Breast epithelium (tissue), 4 donors: ENCODE data around the gene CDK4. TPM values are rescaled to one million over a fixed set of nuclear protein-coding genes. Genes with fewer than 3 reads are reported as not detected.
"Not testable (repeated sequence)": the region's sequence is repeated elsewhere in the genome, so short reads cannot be mapped to it uniquely, and the experiment has no call there.

Experiments used
- DNase-seq, 2 donors: peaks; one replicate each; pipeline ENCODE4 v3.0.0-alpha.2; 2019; ENCODE audit warnings: low spot score in 2 of 2
- H3K27ac ChIP-seq, 2 donors: fragments of 200-600 bp; sonication (generic) in 1 of 2; one replicate each; pipeline ENCODE4 v1.5.1; 2016 to 2019; ENCODE audit warnings: mild to moderate bottlenecking in 1 of 2
- H3K27me3 ChIP-seq, 2 donors: fragments of 200-600 bp; sonication (generic) in 1 of 2; one replicate each; pipeline versions ENCODE4 v1.5.1 to v1.6.0; 2017 to 2019; ENCODE audit warnings: control low read depth in 1 of 2, mild to moderate bottlenecking in 1 of 2
- H3K36me3 ChIP-seq: fragments of 200-600 bp; one replicate; pipeline ENCODE4 v1.5.1; 2019
- H3K4me1 ChIP-seq, 2 donors: fragments of 200-600 bp; sonication (generic); one replicate each; pipeline ENCODE4 v1.5.1; 2016 to 2019; ENCODE audit warnings: control low read depth in 1 of 2
- H3K4me3 ChIP-seq, 3 donors: fragments of 200-600 bp; sonication (generic); 1 replicate in 2 of 3; 2 replicates in 1 of 3; pipeline ENCODE4 v1.5.1; 2016 to 2019; ENCODE audit warnings: mild to moderate bottlenecking in 3 of 3, moderate library complexity in 2 of 3
- H3K9me3 ChIP-seq, 2 donors: fragments of 200-600 bp; sonication (generic) in 1 of 2; one replicate each; pipeline ENCODE4 v1.5.1; 2016 to 2019; ENCODE audit warnings: control low read depth in 1 of 2
- CTCF ChIP-seq, 3 donors: fragments of 450-650 bp; IDR thresholded peaks; one replicate each; pipeline ENCODE4 v1.5.1; 2016 to 2017; ENCODE audit warnings: antibody characterized with exemption in 3 of 3, mild to moderate bottlenecking in 3 of 3, moderate library complexity in 3 of 3
- POLR2A ChIP-seq: fragments of 450-650 bp; IDR thresholded peaks from one replicate; pipeline ENCODE4 v1.6.1; 2016; ENCODE audit warnings: antibody characterized with exemption, mild to moderate bottlenecking, moderate library complexity
- POLR2AphosphoS5 ChIP-seq, 3 donors: sonication (generic); formaldehyde crosslinking; IDR thresholded peaks; one replicate each; pipeline ENCODE4 v1.6.1; 2017; ENCODE audit warnings: antibody characterized with exemption in 3 of 3
- intact Hi-C: fragments of 100-400 bp; cut with DNase I; formaldehyde crosslinking; loops from one replicate; pipeline ENCODE4 v1.15.1; 2023; ENCODE audit warnings: low total_unique reads
- total RNA-seq, 3 donors: library from RNA; depleted of rRNA; stranded (reverse); fragments of >200 nt; gene quantifications; one replicate each; pipeline ENCODE4 v1.1.0, GENCODE V29; 2016

Gene CDK4
- total RNA-seq, 3 donors from 2014 or later, result 105 to 136 (median 109) TPM

GRCh38 chr12:57777367-57777766 is 25.3 kb upstream of the CDK4 start:
- TF ChIP-seq CTCF (IDR thresholded peaks at IDR 0.05) (no peak), POLR2AphosphoS5 (IDR thresholded peaks at IDR 0.05) (no peak)
- H3K4me1 ChIP-seq, result no peaks in the 10 kb centered on the region
- no peaks in the 10 kb centered on the region for H3K9me3 ChIP-seq
- no peaks in the 10 kb centered on the region for H3K27me3 ChIP-seq
- no peak overlapping the region for H3K4me3 ChIP-seq
- intact Hi-C loops, result no loop called here
- no peak for DNase-seq
- no peaks in the 10 kb centered on the region for H3K36me3 ChIP-seq
- H3K27ac ChIP-seq, result no peak overlapping the region

- no peaks in the 10 kb centered on the region for H3K27me3 ChIP-seq
- no peak overlapping the region for H3K27ac ChIP-seq
- H3K4me1 ChIP-seq, result peaks cover 0 to 3% of the 10 kb centered on the region in 2 donors
- intact Hi-C loops, result no loop called here
- no peaks in the 10 kb centered on the region for H3K36me3 ChIP-seq
- H3K9me3 ChIP-seq, result no peaks in the 10 kb centered on the region
- no peak for TF ChIP-seq POLR2AphosphoS5 (IDR thresholded peaks at IDR 0.05)
- TF ChIP-seq CTCF (IDR thresholded peaks at IDR 0.05), result no peak
- TF ChIP-seq POLR2A, result no peak
- H3K4me3 ChIP-seq, result no peak overlapping the region
- no peak for DNase-seq
Measured at GRCh38 chr12:57776247-57776587, 24.1 kb upstream of the CDK4 start.

GRCh38 chr12:57775563-57776246 is 23.6 kb upstream of the CDK4 start:
- TF ChIP-seq CTCF (IDR thresholded peaks at IDR 0.05) (no peak), POLR2A (no peak), POLR2AphosphoS5 (IDR thresholded peaks at IDR 0.05) (no peak)
- no peaks in the 10 kb centered on the region for H3K27me3 ChIP-seq
- no peak for DNase-seq
- H3K9me3 ChIP-seq, result no peaks in the 10 kb centered on the region
- H3K36me3 ChIP-seq, result no peaks in the 10 kb centered on the region
- peaks cover 0 to 4% of the 10 kb centered on the region in 2 donors for H3K4me1 ChIP-seq
- intact Hi-C loops, result no loop called here
- no peak overlapping the region for H3K27ac ChIP-seq
- H3K4me3 ChIP-seq, result no peak overlapping the region

- H3K36me3 ChIP-seq, result no peaks in the 10 kb centered on the region
- no peak for DNase-seq
- H3K4me3 ChIP-seq, result no peak overlapping the region
- H3K27ac ChIP-seq, result no peak overlapping the region
- intact Hi-C loops, result no loop called here
- no peaks in the 10 kb centered on the region for H3K9me3 ChIP-seq
- TF ChIP-seq CTCF (IDR thresholded peaks at IDR 0.05) (no peak), POLR2AphosphoS5 (IDR thresholded peaks at IDR 0.05) (no peak), POLR2A (no peak)
- peaks cover 0 to 4% of the 10 kb centered on the region in 2 donors for H3K4me1 ChIP-seq
- H3K27me3 ChIP-seq, result no peaks in the 10 kb centered on the region
Measured at GRCh38 chr12:57775044-57775443, 22.9 kb upstream of the CDK4 start.

- H3K9me3 ChIP-seq, H3K27ac ChIP-seq, H3K27me3 ChIP-seq, intact Hi-C loops, H3K36me3 ChIP-seq, DNase-seq, H3K4me1 ChIP-seq, H3K4me3 ChIP-seq: not testable (repeated sequence)
Measured at GRCh38 chr12:57774634-57775033, 22.5 kb upstream of the CDK4 start.
